Mucosa of stomach (tissue), 1 donor: ENCODE measurements around the gene MAPKAPK3.
"Not testable (repeated sequence)": the region's sequence is repeated elsewhere in the genome, so short reads cannot be mapped to it uniquely, and the experiment has no call there.

Experiments
- H3K27me3 ChIP-seq: one replicate; pipeline ENCODE4 v1.7.0; 2013; ENCODE audit warnings: mild to moderate bottlenecking, low read length; ENCODE audit not compliant: control insufficient read depth, insufficient read depth
- H3K36me3 ChIP-seq: one replicate; pipeline ENCODE4 v1.7.0; 2013; ENCODE audit warnings: low read length; ENCODE audit not compliant: control insufficient read depth, insufficient read depth
- H3K4me1 ChIP-seq: one replicate; pipeline ENCODE4 v1.7.0; 2013; ENCODE audit warnings: mild to moderate bottlenecking, low read length; ENCODE audit not compliant: control insufficient read depth, insufficient read depth
- H3K4me3 ChIP-seq: one replicate; pipeline ENCODE4 v1.7.0; 2013; ENCODE audit warnings: low read length
- H3K9ac ChIP-seq: one replicate; pipeline ENCODE4 v1.7.0; 2013; ENCODE audit warnings: mild to moderate bottlenecking, low read length, moderate library complexity
- H3K9me3 ChIP-seq: one replicate; pipeline ENCODE4 v1.7.0; 2013; ENCODE audit warnings: mild to moderate bottlenecking, low read length, moderate library complexity; ENCODE audit not compliant: control insufficient read depth
- donor health status: Pancreatic carcinoma.

The MAPKAPK3 gene

GRCh38 chr3:50656417-50657195 lies 39.7 kb downstream of the MAPKAPK3 start:
- no peaks in the 10 kb centered on the region for H3K4me1 ChIP-seq
- no peak overlapping the region for H3K9ac ChIP-seq
- no peaks in the 10 kb centered on the region for H3K9me3 ChIP-seq
- H3K4me3 ChIP-seq = no peak overlapping the region
- H3K36me3 ChIP-seq = no peaks in the 10 kb centered on the region
- no peaks in the 10 kb centered on the region for H3K27me3 ChIP-seq

GRCh38 chr3:50657407-50657806 lies 40.5 kb downstream of the MAPKAPK3 start:
- H3K4me1 ChIP-seq = no peaks in the 10 kb centered on the region
- no peaks in the 10 kb centered on the region for H3K27me3 ChIP-seq
- no peaks in the 10 kb centered on the region for H3K36me3 ChIP-seq
- no peak overlapping the region for H3K9ac ChIP-seq
- no peaks in the 10 kb centered on the region for H3K9me3 ChIP-seq
- H3K4me3 ChIP-seq = no peak overlapping the region

GRCh38 chr3:50657816-50658215 lies 40.9 kb downstream of the MAPKAPK3 start:
- no peaks in the 10 kb centered on the region for H3K4me1 ChIP-seq
- no peak overlapping the region for H3K9ac ChIP-seq
- no peaks in the 10 kb centered on the region for H3K36me3 ChIP-seq
- no peaks in the 10 kb centered on the region for H3K27me3 ChIP-seq
- no peak overlapping the region for H3K4me3 ChIP-seq
- no peaks in the 10 kb centered on the region for H3K9me3 ChIP-seq

- H3K9me3 ChIP-seq = no peaks in the 10 kb centered on the region
- H3K4me3 ChIP-seq = no peak overlapping the region
- H3K4me1 ChIP-seq = no peaks in the 10 kb centered on the region
- H3K27me3 ChIP-seq = no peaks in the 10 kb centered on the region
- no peaks in the 10 kb centered on the region for H3K36me3 ChIP-seq
- H3K9ac ChIP-seq = no peak overlapping the region
Measured at GRCh38 chr3:50658416-50658815, 41.5 kb downstream of the MAPKAPK3 start.

GRCh38 chr3:50658831-50659230 lies 41.9 kb downstream of the MAPKAPK3 start:
- no peaks in the 10 kb centered on the region for H3K36me3 ChIP-seq
- no peak overlapping the region for H3K9ac ChIP-seq
- no peaks in the 10 kb centered on the region for H3K9me3 ChIP-seq
- H3K4me3 ChIP-seq = no peak overlapping the region
- no peaks in the 10 kb centered on the region for H3K4me1 ChIP-seq
- no peaks in the 10 kb centered on the region for H3K27me3 ChIP-seq

GRCh38 chr3:50660386-50660785 lies 43.4 kb downstream of the MAPKAPK3 start:
- Histone ChIP-seq H3K9me3 (no peaks in the 10 kb centered on the region), H3K4me3 (no peak overlapping the region), H3K27me3 (no peaks in the 10 kb centered on the region), H3K4me1 (no peaks in the 10 kb centered on the region), H3K36me3 (no peaks in the 10 kb centered on the region), H3K9ac (no peak overlapping the region)

- Histone ChIP-seq H3K9me3 (no peaks in the 10 kb centered on the region), H3K4me1 (no peaks in the 10 kb centered on the region), H3K27me3 (peaks cover under 1% of the 10 kb centered on the region), H3K36me3 (no peaks in the 10 kb centered on the region), H3K9ac (no peak overlapping the region), H3K4me3 (no peak overlapping the region)
Measured at GRCh38 chr3:50661321-50661837, 44.4 kb downstream of the MAPKAPK3 start.

- peaks cover 9% of the 10 kb centered on the region for H3K27me3 ChIP-seq
- no peak overlapping the region for H3K4me3 ChIP-seq
- H3K36me3 ChIP-seq = no peaks in the 10 kb centered on the region
- no peaks in the 10 kb centered on the region for H3K4me1 ChIP-seq
- no peak overlapping the region for H3K9ac ChIP-seq
- H3K9me3 ChIP-seq = no peaks in the 10 kb centered on the region
Measured at GRCh38 chr3:50662408-50662807, 45.5 kb downstream of the MAPKAPK3 start.

- Histone ChIP-seq H3K4me3 (no peak overlapping the region), H3K9ac (no peak overlapping the region), H3K4me1 (no peaks in the 10 kb centered on the region)
Measured at GRCh38 chr3:50665081-50665840, 48.3 kb downstream of the MAPKAPK3 start.

GRCh38 chr3:50665841-50666115 lies 48.8 kb downstream of the MAPKAPK3 start:
- H3K9me3 ChIP-seq, H3K4me3 ChIP-seq, H3K9ac ChIP-seq, H3K4me1 ChIP-seq, H3K36me3 ChIP-seq: not testable (repeated sequence)
- H3K27me3 ChIP-seq = peaks cover 15% of the 10 kb centered on the region

More at GRCh38 chr3:50665081-50665840, 48.3 kb downstream of the MAPKAPK3 start:
- Histone ChIP-seq H3K36me3 (no peaks in the 10 kb centered on the region), H3K27me3 (peaks cover 13% of the 10 kb centered on the region), H3K9me3 (no peaks in the 10 kb centered on the region)

- no peaks in the 10 kb centered on the region for H3K4me1 ChIP-seq
- no peak overlapping the region for H3K4me3 ChIP-seq
- peaks cover 22% of the 10 kb centered on the region for H3K27me3 ChIP-seq
- H3K9me3 ChIP-seq = no peaks in the 10 kb centered on the region
- H3K36me3 ChIP-seq = no peaks in the 10 kb centered on the region
- H3K9ac ChIP-seq = no peak overlapping the region
Measured at GRCh38 chr3:50666837-50667236, 49.9 kb downstream of the MAPKAPK3 start.

GRCh38 chr3:50671331-50671730 lies 54.4 kb downstream of the MAPKAPK3 start:
- no peak overlapping the region for H3K4me3 ChIP-seq
- H3K27me3 ChIP-seq = peaks cover 60% of the 10 kb centered on the region
- peaks cover 8% of the 10 kb centered on the region for H3K4me1 ChIP-seq
- H3K9me3 ChIP-seq = no peaks in the 10 kb centered on the region
- no peak overlapping the region for H3K9ac ChIP-seq
- H3K36me3 ChIP-seq = no peaks in the 10 kb centered on the region
